Lower leg skin (tissue), 3 donors: ENCODE results near the gene DMAC1.

Experiments used
- CTCF ChIP-seq, 3 donors: fragments of 450-650 bp; IDR thresholded peaks; one replicate each; pipeline ENCODE4 v1.5.1; 2016; ENCODE audit warnings: antibody characterized with exemption in 3 of 3, mild to moderate bottlenecking in 3 of 3, moderate library complexity in 2 of 3
- POLR2A ChIP-seq, 2 donors: fragments of 450-650 bp; IDR thresholded peaks; one replicate each; pipeline ENCODE4 v1.6.1; 2016 to 2017; ENCODE audit warnings: antibody characterized with exemption in 2 of 2, mild to moderate bottlenecking in 1 of 2, moderate library complexity in 1 of 2

- TF ChIP-seq CTCF (IDR thresholded peaks at IDR 0.05) (no peak), POLR2A (IDR thresholded peaks at IDR 0.05) (no peak)
Measured at GRCh38 chr9:7794196-7794595, 5.4 kb downstream of the DMAC1 start.
